HUES48 (cell line): ENCODE data around the gene ADIPOR1.
"Not testable (repeated sequence)": the region's sequence is repeated elsewhere in the genome, so short reads cannot be mapped to it uniquely, and the experiment has no call there.

Experiments used
- H3K27ac ChIP-seq: one replicate; pipeline ENCODE4 v1.7.0; 2013; ENCODE audit warnings: low read depth, low read length, inconsistent platforms
- H3K27me3 ChIP-seq: 2 replicates; pipeline ENCODE4 v1.6.1; 2013; ENCODE audit warnings: mild to moderate bottlenecking, low read length; ENCODE audit not compliant: control insufficient read depth, insufficient read depth
- H3K36me3 ChIP-seq: 2 replicates; pipeline ENCODE4 v1.6.1; 2013; ENCODE audit warnings: low read length; ENCODE audit not compliant: control insufficient read depth, insufficient read depth
- H3K4me1 ChIP-seq: 2 replicates; pipeline ENCODE4 v1.6.1; 2013; ENCODE audit warnings: mild to moderate bottlenecking, low read length; ENCODE audit not compliant: control insufficient read depth, insufficient read depth
- H3K4me3 ChIP-seq: 2 replicates; pipeline ENCODE4 v1.5.1; 2013; ENCODE audit warnings: mild to moderate bottlenecking, low read depth, low read length
- H3K9ac ChIP-seq: 2 replicates; pipeline ENCODE4 v1.6.1; 2013; ENCODE audit warnings: mild to moderate bottlenecking, low read depth, low read length, moderate library complexity
- H3K9me3 ChIP-seq: 2 replicates; pipeline ENCODE4 v1.6.1; 2013; ENCODE audit warnings: low read length; ENCODE audit not compliant: control insufficient read depth, insufficient read depth

Gene ADIPOR1, protein sequence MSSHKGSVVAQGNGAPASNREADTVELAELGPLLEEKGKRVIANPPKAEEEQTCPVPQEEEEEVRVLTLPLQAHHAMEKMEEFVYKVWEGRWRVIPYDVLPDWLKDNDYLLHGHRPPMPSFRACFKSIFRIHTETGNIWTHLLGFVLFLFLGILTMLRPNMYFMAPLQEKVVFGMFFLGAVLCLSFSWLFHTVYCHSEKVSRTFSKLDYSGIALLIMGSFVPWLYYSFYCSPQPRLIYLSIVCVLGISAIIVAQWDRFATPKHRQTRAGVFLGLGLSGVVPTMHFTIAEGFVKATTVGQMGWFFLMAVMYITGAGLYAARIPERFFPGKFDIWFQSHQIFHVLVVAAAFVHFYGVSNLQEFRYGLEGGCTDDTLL

GRCh38 chr1:202957733-202958543 lies at the start of gene ADIPOR1:
Gene ADIPOR1, minus strand, starts transcription at chr1:202958312. Its CDS starts 7,242 bp downstream, at chr1:202951070.
- H3K9ac ChIP-seq = peak within 1 kb of the TSS; percentile 78
- H3K4me1 ChIP-seq = peaks cover 16% of the 10 kb centered on the region
- peak within 1 kb of the TSS; percentile 87 for H3K27ac ChIP-seq
- no peaks in the 10 kb centered on the region for H3K27me3 ChIP-seq
- peaks cover 28% of the 10 kb centered on the region for H3K36me3 ChIP-seq
- no peaks in the 10 kb centered on the region for H3K9me3 ChIP-seq
- H3K4me3 ChIP-seq = peak within 1 kb of the TSS; percentile 97

GRCh38 chr1:203006948-203007871 lies 49.1 kb upstream of the ADIPOR1 start, which contains the start of gene TMEM183A:
Gene TMEM183A, plus strand, starts transcription at chr1:203007374. Its CDS starts 92 bp downstream, at chr1:203007466.
- no peaks in the 10 kb centered on the region for H3K9me3 ChIP-seq
- H3K27ac ChIP-seq = peak within 1 kb of the TSS; percentile 97
- H3K4me1 ChIP-seq = peaks cover 17% of the 10 kb centered on the region
- no peaks in the 10 kb centered on the region for H3K27me3 ChIP-seq
- peaks cover 37% of the 10 kb centered on the region for H3K36me3 ChIP-seq
- peak within 1 kb of the TSS; percentile 99 for H3K9ac ChIP-seq
- H3K4me3 ChIP-seq = peak within 1 kb of the TSS; percentile 96

GRCh38 chr1:203005395-203006142 lies 47.5 kb upstream of the ADIPOR1 start:
- Histone ChIP-seq H3K4me3 (peak overlapping the region; percentile 96), H3K27ac (peak overlapping the region; percentile 76), H3K36me3 (peaks cover 21% of the 10 kb centered on the region), H3K9ac (peak overlapping the region; percentile 84), H3K4me1 (peaks cover 17% of the 10 kb centered on the region)
- H3K27me3 ChIP-seq, H3K9me3 ChIP-seq: not testable (repeated sequence)

DNA sequence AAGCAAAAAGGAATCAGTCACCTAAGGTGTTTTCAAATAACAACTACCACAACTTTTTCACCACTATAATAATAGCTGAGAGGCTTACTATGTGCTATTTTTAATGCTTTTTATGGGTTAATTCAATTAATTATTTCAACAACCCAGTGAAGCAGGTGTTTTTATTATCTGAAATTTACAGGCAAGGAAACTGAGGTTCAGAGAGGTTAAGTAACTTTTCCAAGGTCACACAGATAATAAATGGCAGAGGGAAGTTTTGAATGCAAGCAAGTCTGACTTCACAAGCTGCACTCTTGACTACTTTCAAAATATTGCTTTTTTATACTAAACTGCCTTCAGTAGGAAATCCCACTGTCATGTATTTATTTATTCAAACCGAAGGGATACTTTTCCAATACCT lies 44.8 kb upstream of the ADIPOR1 start:
- no peaks in the 10 kb centered on the region for H3K27me3 ChIP-seq

DNA sequence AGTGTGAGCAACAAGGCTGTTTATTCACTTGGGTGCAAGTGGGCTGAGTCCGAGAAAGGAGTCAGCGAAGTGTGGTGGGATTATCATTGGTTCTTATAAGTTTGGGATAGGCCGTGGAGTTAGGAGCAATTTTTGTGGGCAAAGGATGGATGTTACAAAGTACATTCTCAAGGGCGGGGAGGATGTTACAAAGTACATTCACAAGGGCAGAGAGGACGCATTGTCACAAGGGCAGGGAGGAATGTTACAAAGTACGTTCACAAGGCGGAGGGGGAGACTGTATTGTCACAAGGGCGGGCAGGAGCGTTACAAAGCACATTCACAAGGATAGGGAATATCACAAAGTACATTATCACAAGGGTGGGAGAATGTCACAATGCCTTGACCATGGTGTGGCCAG lies 43.9 kb upstream of the ADIPOR1 start:
- Histone ChIP-seq H3K4me3 (no peak overlapping the region), H3K9ac (no peak overlapping the region), H3K27me3 (no peaks in the 10 kb centered on the region), H3K27ac (no peak overlapping the region), H3K36me3 (no peaks in the 10 kb centered on the region), H3K4me1 (peaks cover 20% of the 10 kb centered on the region), H3K9me3 (no peaks in the 10 kb centered on the region)

More for the DNA sequence above, 44.8 kb upstream of the ADIPOR1 start:
- Histone ChIP-seq H3K4me1 (peaks cover 20% of the 10 kb centered on the region), H3K36me3 (no peaks in the 10 kb centered on the region), H3K9me3 (no peaks in the 10 kb centered on the region), H3K27ac (no peak overlapping the region), H3K9ac (no peak overlapping the region), H3K4me3 (no peak overlapping the region)

- Histone ChIP-seq H3K27me3 (no peaks in the 10 kb centered on the region), H3K9me3 (no peaks in the 10 kb centered on the region), H3K36me3 (no peaks in the 10 kb centered on the region), H3K4me3 (no peak overlapping the region), H3K4me1 (peaks cover 17% of the 10 kb centered on the region; the same call in 1 of the 2 replicates), H3K27ac (no peak overlapping the region), H3K9ac (no peak overlapping the region)
Observed at GRCh38 chr1:203000217-203000944, 42.3 kb upstream of the ADIPOR1 start.

DNA sequence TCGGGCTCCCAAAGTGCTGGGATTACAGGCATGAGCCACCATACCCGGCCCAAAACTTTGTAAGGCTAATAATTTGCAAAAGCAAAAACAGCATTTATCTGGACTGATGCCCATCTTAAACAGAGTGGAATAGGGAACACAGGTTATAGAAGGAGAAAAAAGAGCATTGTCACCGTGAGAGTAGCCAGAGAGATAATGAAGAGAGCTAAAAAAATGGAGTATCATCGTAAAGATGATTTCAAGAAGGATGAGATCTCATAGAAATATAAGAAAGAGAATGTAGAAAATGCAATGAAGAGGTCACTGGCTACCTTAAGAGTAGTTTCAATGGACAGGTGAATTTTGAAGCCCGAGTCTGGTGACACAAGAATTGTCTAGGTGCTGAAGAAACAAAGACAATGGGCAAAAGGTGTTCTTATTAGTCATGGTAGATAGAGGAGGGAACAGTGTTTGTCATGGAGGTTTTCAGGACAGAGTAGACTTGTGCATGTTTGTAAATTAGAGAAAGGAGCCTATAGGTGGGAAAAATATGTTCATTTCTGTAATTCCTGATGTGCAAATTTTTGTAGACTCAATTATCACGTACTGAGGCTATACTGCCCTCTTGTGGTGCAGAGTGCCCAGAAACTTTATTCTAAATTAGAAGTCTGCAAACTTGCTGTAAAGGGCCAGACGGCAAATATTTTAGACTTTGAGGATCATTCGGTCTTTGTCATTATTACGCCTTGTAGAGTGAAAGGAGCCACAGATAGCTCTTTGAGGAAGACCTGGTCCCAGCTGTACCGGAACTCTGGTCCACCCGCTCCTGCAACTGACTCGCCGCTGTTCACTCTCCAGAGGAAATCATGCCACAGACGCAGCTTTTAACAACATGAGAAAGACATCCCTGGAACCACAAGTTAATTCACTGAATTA lies 41.0 kb upstream of the ADIPOR1 start:
- Histone ChIP-seq H3K4me1 (peaks cover 11% of the 10 kb centered on the region; the same call in 1 of the 2 replicates), H3K27ac (no peak overlapping the region), H3K27me3 (no peaks in the 10 kb centered on the region), H3K36me3 (no peaks in the 10 kb centered on the region), H3K9ac (no peak overlapping the region), H3K9me3 (no peaks in the 10 kb centered on the region), H3K4me3 (no peak overlapping the region)

- no peaks in the 10 kb centered on the region for H3K9me3 ChIP-seq
- H3K36me3 ChIP-seq = no peaks in the 10 kb centered on the region
- H3K4me3 ChIP-seq = no peak overlapping the region
- no peaks in the 10 kb centered on the region for H3K27me3 ChIP-seq
- peaks cover 11% of the 10 kb centered on the region; the same call in 1 of the 2 replicates for H3K4me1 ChIP-seq
- H3K9ac ChIP-seq = no peak overlapping the region
- no peak overlapping the region for H3K27ac ChIP-seq
Observed at GRCh38 chr1:202994756-202995155, 36.6 kb upstream of the ADIPOR1 start.

DNA sequence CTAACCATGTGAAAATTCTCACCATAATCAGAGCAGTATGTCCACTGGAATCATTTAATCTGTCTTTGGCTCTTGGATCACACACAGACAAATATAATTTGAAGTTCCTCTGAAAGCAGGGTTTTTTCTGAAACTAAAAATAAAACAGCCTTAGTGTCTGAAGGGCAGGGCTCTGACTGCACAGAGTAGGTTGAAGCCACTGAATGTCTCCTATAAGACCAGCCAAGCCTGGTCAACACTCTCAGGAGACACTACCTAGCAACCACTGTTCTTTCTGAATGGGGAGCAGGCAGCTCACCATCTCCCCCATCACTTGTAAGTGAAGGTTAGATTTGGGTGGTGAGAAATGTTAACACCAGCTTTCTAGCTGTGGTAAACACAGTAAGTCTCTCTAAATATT lies 33.0 kb upstream of the ADIPOR1 start:
- H3K27me3 ChIP-seq = no peaks in the 10 kb centered on the region
- H3K9me3 ChIP-seq = no peaks in the 10 kb centered on the region
- H3K4me3 ChIP-seq = no peak overlapping the region
- no peaks in the 10 kb centered on the region for H3K36me3 ChIP-seq
- H3K9ac ChIP-seq = no peak overlapping the region
- H3K4me1 ChIP-seq = peaks cover 8% of the 10 kb centered on the region; the same call in 1 of the 2 replicates
- no peak overlapping the region for H3K27ac ChIP-seq
